Body of pancreas (tissue), 4 donors: ENCODE data around the gene TMCC3. TPM values are rescaled to one million over a fixed set of nuclear protein-coding genes. Genes with fewer than 3 reads are reported as not detected.
A peak's percentile ranks its signal among the peaks of the same experiment; 100 is the strongest.

Source experiments
- ATAC-seq: fragments of 150-250 bp; one replicate; pipeline ENCODE4 v1.9.1; 2016
- DNase-seq, 4 donors: peaks; one replicate each; pipeline ENCODE4 v3.0.0-alpha.2; 2019
- H3K27ac ChIP-seq, 4 donors: fragments of 200-600 bp; sonication (generic); 1 replicate in 3 of 4; 2 replicates in 1 of 4; pipeline versions ENCODE4 v1.5.1 to v1.6.1; 2016 to 2019; ENCODE audit warnings: mild to moderate bottlenecking in 1 of 4, mixed read lengths in 1 of 4, moderate library complexity in 1 of 4
- H3K27me3 ChIP-seq, 2 donors: fragments of 200-600 bp; sonication (generic); one replicate each; pipeline ENCODE4 v1.6.0; 2016; ENCODE audit warnings: mild to moderate bottlenecking in 1 of 2
- H3K36me3 ChIP-seq, 2 donors: fragments of 200-600 bp; sonication (generic); replicated peaks in 1 of 2; 2 replicates each; pipeline ENCODE4 v1.5.1; 2016; ENCODE audit warnings: low read depth in 2 of 2; ENCODE audit not compliant: insufficient read depth in 1 of 2
- H3K4me1 ChIP-seq: fragments of 200-600 bp; sonication (generic); one replicate; pipeline ENCODE4 v1.6.0; 2016
- H3K4me3 ChIP-seq, 2 donors: fragments of 200-600 bp; sonication (generic); 1 replicate in 1 of 2; 2 replicates in 1 of 2; pipeline ENCODE4 v1.5.1; 2016 to 2019
- H3K9me3 ChIP-seq, 3 donors: fragments of 200-600 bp; sonication (generic); 1 replicate in 2 of 3; 2 replicates in 1 of 3; pipeline ENCODE4 v1.5.1; 2016
- CTCF ChIP-seq, 7 experiments: fragments of 450-650 bp in 4 of 7; fragments of 200-600 bp in 3 of 7; sonication (generic) in 3 of 7; IDR thresholded peaks; one replicate each; pipeline ENCODE4 v1.5.1; 2016 to 2019; ENCODE audit warnings: antibody characterized with exemption in 7 of 7
- POLR2A ChIP-seq, 3 donors: fragments of 450-650 bp; IDR thresholded peaks; one replicate each; pipeline ENCODE4 v1.6.1; 2016; ENCODE audit warnings: antibody characterized with exemption in 3 of 3, mild to moderate bottlenecking in 2 of 3
- WGBS, 2 donors: methylation state at CpG; one replicate each; pipeline ENCODE4 v1.1.5; 2017; 5-methylcytosine and 5-hydroxymethylcytosine counted together
- intact Hi-C: fragments of 100-400 bp; cut with DNase I; formaldehyde crosslinking; loops from one replicate; pipeline ENCODE4 v1.15.1; 2023
- total RNA-seq, 2 donors: library from RNA; depleted of rRNA; stranded (reverse); fragments of >200 nt; gene quantifications; one replicate each; pipeline ENCODE4 v1.1.0, GENCODE V29; 2016

The TMCC3 gene
- total RNA-seq, 2 donors from 2014 or later = 1.3 to 3.6 TPM

DNA sequence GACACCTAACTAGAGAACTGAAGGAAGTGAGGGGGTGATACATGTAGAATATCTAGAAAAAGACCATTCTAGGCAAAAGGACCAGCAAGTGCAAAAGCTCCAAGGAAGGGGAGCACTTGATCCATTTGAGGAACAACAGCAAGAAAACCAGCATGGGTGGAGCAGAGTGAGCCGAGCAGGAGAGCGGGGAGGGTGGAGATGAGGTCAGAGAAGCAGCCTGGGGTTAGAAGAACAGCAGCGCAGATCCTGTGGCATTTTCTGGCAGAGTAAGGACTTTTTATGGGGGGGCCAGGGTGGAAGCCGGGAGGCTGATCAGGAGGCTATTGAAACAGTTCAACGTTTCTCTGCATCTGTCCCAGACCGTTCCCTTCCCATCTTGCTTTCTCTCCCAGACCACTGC, 24.5 kb upstream of the TMCC3 start:
- H3K36me3 ChIP-seq = no peaks in the 10 kb centered on the region
- no peaks in the 10 kb centered on the region for H3K27me3 ChIP-seq
- peak overlapping the region in 1 of 4 donors; percentile 74 for H3K27ac ChIP-seq
- 57 to 65% methylated on average over 6 of the region's 6 CpGs for WGBS, 2 donors
- no peaks in the 10 kb centered on the region for H3K9me3 ChIP-seq
- H3K4me3 ChIP-seq = no peak overlapping the region
- TF ChIP-seq CTCF (IDR thresholded peaks at IDR 0.05) = no peak
- TF ChIP-seq POLR2A (IDR thresholded peaks at IDR 0.05) = no peak
- intact Hi-C loops = no loop called here
- H3K4me1 ChIP-seq = no peaks in the 10 kb centered on the region
- ATAC-seq (no peak), DNase-seq (peak in 1 of 4 donors; percentile 63)

DNA sequence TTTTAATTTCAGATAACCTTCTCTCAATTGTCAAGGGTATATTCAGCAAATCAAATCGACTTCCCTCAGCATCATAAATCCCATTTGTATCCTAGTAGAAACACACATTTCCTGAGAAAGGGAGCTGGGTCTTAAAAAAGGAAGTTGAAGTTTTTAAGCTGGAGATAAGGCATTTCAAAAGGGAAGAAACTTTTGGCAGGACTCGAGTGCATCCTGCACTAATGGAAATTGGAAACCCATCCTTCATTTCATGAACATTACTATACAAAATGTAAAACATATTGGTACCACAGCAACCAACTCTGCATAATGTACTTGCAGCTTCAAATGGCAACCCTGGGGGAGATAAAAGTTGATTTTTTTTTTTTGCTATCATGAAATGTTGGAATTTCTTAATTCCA, 23.7 kb upstream of the TMCC3 start:
- DNase-seq = no peak
- TF ChIP-seq POLR2A (IDR thresholded peaks at IDR 0.05) (no peak), CTCF (IDR thresholded peaks at IDR 0.05) (no peak)
- Histone ChIP-seq H3K4me1 (no peaks in the 10 kb centered on the region), H3K27me3 (no peaks in the 10 kb centered on the region), H3K36me3 (no peaks in the 10 kb centered on the region), H3K9me3 (no peaks in the 10 kb centered on the region), H3K4me3 (no peak overlapping the region), H3K27ac (peak overlapping the region in 1 of 4 donors; percentile 21)
- WGBS, 2 donors = 23 to 27% methylated on average over 2 of the region's 2 CpGs
- intact Hi-C loops = no loop called here
- no peak for ATAC-seq

DNA sequence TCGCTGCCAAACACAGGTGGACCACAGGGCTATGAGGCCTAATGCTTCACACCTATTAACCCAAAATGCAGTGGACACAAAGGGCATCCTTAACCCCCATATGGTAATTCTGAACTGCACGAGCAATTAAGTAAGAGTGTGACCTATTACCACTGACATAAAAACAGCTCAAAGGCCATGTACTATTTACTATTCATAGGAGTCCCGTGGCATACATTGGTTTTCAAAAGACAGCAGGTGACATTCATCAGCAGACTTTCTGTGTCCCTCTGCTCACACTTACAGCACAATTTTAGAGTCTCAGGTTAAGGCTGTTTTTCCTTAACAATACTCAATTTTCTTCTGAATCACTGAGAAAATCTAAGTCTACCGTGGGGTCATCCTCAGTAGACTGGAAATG, 23.1 kb upstream of the TMCC3 start:
- Histone ChIP-seq H3K4me3 (no peak overlapping the region), H3K9me3 (no peaks in the 10 kb centered on the region), H3K27me3 (no peaks in the 10 kb centered on the region), H3K36me3 (no peaks in the 10 kb centered on the region), H3K4me1 (no peaks in the 10 kb centered on the region), H3K27ac (no peak overlapping the region)
- ATAC-seq (no peak), DNase-seq (no peak)
- TF ChIP-seq POLR2A (IDR thresholded peaks at IDR 0.05) (no peak), CTCF (IDR thresholded peaks at IDR 0.05) (no peak)
- intact Hi-C loops = no loop called here
- 70 to 73% methylated on average over 4 of the region's 4 CpGs for WGBS, 2 donors

- intact Hi-C loops = no loop called here
- 65 to 76% methylated on average over 1 of the region's 1 CpG for WGBS, 2 donors
Observed at GRCh38 chr12:94671917-94672316, 21.6 kb upstream of the TMCC3 start.

More at GRCh38 chr12:94671917-94672316, 21.6 kb upstream of the TMCC3 start:
- H3K4me3 ChIP-seq = no peak overlapping the region
- H3K9me3 ChIP-seq = no peaks in the 10 kb centered on the region
- no peaks in the 10 kb centered on the region for H3K4me1 ChIP-seq
- no peak for ATAC-seq
- DNase-seq = no peak
- no peak for TF ChIP-seq POLR2A (IDR thresholded peaks at IDR 0.05)
- no peak for TF ChIP-seq CTCF (IDR thresholded peaks at IDR 0.05)
- no peaks in the 10 kb centered on the region for H3K27me3 ChIP-seq
- no peak overlapping the region for H3K27ac ChIP-seq
- no peaks in the 10 kb centered on the region for H3K36me3 ChIP-seq
